GM21528 (cell line): ENCODE results near the gene UBASH3B.
"Not testable (repeated sequence)": the region's sequence is repeated elsewhere in the genome, so short reads cannot be mapped to it uniquely, and the experiment has no call there.

Source experiments
- ATAC-seq: cut with Tn5 transposase; IDR thresholded peaks from one replicate; pipeline ENCODE4 v1.9.1; 2021; ENCODE audit warnings: mild to moderate bottlenecking, moderate library complexity; ENCODE audit not compliant: unreplicated experiment, low FRiP score

UBASH3B gene

DNA sequence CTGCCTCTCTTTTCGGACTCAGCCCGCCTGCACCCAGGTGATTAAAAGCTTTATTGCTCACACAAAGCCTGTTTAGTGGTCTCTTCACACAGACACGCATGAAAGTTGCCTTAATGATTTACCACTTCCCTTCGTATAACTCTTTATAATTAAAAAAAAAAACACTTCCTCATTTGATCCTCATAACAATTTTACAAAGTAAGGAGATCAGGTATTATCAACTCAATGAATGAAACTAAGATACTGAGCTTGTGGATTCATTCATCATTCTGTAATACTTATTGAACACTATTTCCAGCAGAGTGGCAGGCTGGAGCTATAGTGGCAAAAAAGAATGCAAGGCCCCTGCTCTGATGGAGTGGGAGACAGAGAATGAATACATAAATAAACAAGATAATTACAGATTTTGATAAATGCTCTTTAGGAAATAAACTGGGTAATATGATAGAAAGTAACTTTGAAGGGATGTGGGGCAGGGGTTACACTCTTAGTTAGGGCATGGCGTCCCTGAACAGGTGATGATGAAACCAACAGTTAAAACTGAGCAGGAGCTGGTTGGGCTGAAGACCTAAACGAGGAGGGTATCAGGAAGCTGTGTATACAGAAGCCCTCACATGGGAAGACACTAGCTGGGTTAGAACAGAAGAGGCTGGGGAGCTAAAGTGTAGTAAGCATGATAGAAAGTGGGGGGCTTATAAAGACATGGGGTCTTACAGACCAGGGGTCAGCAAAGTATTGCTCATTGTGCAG lies 177.4 kb downstream of the UBASH3B start:
- no peak for ATAC-seq

DNA sequence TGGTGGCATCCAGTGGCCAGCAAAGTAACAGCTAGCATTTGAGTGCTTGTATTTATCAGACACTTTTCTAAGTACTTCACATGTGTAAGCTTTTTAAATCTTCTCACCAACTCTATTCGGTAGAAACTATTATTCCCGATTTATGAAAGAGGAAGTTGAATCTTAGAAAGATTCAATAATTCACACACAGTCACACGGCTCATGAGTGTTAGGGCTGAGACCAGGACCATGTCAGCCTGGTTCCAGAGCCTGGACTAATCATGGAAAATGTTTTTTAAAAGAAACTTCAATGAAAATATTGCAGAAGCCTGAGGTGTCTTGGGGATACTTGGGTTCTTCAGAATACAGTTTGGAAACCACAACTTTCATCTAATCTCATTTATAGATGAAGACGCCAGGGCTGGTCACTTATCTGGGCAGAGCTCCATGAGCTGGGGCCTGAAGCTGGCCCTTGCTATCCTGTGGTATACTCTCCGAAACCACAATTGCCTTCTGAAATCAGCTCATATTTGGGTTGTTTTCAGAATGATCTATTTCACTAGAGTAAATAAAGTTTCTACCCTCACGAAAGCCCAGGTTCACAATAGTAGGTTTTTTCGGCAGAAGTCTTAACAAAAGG lies 178.4 kb downstream of the UBASH3B start:
- no peak for ATAC-seq

DNA sequence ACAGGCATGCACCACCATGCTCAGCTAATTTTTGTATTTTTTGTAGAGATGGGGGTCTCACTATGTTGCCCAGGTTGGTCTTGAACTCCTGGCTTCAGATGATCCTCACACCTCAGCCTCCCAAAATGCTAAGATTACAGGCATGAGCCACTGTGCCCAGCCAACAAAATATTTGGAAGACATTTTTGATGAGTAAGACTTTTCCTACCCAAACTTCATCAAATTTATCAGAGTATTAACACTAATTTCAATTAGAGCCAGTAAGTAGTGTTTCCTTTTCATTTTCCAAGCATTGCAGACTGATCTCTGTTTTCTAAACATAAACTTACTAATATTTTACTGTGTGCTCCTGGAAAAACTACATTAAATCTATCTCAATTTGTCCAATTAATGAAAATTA lies 181.4 kb downstream of the UBASH3B start:
- ATAC-seq = no peak

DNA sequence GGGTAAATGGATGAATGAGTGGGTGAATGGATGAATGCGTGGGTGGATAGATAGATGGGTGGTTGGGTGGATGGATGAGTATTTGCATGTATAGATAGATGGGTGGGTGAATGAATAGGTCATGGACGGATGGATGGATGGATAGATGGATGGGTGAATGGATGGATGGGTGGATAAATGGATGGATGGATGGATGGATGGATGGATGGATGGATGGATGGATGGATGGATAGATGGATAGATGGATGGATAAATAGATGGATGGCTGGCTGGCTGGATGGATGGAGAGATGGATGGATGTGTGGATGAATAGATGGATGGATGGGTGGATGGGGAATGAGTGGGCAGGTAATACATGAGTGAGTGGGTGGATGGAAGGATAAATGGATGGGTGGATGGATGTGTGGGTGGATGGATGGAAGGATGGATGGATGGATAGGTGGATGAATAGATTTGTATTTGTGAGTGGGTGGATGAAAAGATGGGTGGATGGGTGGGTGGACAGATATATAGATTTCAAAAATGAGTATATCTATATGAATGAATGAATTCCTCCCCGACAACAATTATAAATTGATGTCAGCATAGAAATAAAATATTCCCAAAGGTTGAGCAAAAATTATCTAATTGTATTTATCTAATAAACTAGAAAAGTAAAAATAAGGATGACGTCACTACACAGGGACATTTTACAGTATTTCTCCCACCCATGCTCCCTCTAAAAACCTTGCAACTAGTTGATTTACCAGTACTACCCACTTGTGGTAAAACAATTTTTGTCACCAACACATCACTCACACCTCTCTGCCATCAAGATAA lies 182.2 kb downstream of the UBASH3B start:
- ATAC-seq = no peak

DNA sequence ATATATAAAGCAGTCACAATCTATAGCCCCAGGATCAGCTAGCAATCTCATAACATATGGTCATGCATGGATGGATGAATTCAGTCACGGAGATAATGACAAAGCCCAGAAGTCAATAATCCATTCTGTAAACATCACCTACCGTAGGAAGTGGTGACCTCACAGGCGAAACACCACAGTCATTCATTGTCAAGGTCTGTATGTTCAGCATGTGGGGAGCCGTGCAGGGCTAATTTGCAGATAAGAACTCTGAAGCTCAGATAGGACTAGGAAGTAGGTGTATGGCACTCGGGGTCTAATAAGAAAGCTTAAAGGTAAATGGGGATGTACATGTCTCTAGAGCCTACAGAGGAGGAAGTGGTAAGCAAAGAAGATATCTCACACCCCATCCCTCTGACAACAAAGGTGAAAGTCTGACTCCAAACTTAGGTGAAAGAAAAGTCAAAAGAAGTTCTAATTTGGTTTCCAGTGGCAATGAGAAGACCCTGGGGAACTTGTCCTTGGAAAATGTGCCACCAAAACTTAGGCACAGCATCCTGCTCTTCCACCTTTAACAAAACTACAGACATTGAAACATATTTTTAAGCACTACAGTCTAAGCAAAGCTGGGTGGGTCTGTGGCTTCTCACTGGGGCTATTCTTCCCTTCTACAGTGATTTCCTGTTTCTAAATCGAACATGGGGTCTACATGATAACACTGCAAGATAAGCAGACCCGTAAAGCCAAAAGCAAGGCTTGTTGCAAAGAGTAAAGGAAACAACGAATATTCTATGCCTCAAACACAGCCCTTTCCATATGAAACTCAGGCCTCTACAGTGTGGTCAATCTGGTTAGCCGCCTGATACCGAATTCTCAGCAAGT lies 188.0 kb downstream of the UBASH3B start:
- peak; percentile 70 for ATAC-seq

DNA sequence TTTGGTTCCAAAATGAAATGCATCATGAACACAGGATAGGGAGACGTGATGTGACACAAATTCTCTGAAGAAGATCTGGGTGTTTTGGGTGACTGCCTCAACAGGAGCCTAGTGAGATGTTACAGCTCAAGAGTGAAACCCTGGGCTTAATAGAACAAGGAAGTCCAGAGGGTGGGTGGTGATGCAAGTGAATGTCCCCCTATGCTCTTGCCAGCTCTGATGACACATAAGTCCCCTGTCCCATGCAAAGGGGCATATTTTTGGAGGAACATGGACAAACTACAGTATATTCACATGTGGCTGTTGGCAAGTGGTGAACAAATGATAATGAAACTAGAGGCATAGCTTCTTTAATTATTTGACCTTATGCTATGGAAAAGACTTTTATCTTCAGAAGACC lies 191.9 kb downstream of the UBASH3B start:
- ATAC-seq = no peak

DNA sequence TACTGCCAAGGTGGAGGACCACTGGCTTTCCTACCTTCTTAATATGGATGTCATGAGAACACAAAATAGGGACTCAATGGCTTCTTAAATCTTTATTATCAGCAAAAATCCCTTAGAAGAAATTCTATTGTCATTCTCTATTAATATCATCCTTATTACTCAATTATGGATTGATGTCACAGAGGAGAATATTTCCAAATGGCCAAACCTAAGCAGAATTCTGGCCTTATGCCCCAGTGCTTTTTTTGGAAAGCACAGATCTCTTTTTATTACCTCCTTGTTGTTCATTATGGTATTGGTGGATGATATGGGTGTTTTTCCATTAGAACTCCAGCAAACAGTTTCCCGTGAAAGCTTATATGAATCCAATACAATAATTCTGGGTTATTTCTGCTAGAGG lies 192.7 kb downstream of the UBASH3B start:
- ATAC-seq = no peak

DNA sequence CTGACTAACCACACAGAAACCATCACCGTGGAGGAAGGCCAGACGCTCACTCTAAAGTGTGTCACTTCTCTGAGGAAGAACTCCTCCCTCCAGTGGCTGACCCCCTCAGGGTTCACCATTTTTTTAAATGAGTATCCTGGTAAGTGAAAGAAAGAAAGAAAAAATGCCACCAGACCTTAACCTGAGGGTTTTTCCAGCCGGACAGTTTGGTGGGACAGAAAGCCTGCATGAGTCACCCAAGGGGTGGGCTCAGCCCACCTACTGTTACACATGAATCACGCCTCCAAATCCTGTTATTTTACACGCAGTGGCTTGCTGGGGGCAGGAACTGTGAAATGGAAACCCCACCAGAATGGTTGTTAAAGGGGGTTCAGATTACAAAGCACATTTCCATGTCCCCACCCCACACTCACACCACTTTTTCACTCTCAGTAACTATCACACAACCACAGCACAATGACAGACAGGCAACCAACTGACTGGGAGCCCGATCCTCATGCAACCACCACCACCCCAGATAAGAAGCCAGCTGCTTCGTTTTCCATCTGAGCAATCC lies 194.6 kb downstream of the UBASH3B start:
- ATAC-seq = no peak

DNA sequence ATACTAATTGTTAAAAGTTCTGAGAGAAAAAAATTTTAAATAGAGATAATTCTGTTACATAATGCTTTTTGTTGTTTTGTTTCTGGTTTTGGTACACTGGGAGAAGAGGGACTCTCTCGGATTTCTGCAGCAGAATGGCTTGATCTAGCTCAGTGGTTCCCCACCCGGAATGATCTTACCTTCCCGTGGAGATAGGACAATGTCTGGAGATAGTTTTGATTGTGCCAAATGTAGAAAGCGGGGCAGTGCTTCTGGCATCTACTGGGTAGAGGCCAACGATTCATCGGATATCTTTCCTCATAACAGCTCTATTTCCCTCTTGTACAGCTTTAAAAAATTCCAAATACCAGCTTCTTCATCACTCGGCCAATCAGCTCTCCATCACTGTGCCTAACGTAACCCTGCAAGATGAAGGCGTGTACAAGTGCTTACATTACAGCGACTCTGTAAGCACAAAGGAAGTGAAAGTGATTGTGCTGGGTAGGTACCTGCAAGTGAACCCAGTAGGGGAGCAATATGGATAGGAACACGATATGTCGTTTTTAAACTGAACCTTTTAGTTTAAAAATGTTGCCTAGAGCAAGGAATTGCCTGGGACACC lies 195.9 kb downstream of the UBASH3B start:
- peak; percentile 61 for ATAC-seq

DNA sequence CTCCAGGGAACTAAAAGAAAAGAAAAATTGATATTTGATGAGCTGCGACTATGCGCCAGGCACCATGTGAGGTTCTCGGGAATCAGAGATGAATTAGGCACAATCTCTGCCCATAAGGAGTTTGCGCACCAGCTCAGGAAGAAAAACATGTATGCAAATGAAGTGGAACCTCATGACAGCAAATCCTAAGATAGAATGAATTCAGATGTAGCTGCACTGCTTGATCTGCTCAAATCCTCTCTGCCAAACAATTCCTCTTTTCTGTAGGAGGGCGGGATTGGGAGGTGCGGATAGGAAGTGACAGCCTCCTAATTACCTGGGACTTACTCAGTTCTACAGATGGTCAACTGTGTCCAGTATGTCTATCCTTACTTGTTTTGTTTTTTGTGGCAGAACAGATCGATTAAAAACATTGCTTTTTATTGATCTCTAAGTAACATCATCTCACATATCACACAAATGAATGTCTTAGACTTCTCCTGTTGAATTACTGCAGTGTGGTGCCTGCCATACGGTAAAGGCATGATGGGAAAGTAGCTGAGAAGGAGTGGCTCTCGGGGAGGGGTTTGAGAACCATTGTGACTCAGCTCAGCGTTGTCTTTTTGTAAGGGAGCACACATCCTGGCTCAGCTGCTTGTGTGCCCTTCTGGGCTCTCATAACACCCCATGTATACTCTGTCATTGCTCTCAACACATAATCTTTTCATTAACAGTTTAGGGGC lies 196.7 kb downstream of the UBASH3B start:
- ATAC-seq = no peak

DNA sequence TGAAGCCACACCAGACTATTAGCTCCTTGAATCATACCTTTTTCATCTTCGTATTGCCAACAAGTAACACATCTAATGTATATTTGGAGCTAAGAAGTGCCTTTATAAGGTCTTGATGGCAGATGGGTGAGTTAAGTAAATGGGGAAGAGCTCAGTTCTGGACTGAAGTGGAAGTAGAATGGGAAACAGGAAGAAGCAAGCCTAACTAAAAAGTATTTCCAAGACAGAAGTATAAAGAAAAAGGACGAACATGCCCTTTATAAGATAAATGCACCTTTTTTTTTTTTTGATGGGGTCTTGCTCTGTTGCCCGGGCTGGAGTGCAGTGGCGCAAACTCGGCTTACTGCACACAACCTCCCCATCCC lies 197.3 kb downstream of the UBASH3B start:
- ATAC-seq = no peak

DNA sequence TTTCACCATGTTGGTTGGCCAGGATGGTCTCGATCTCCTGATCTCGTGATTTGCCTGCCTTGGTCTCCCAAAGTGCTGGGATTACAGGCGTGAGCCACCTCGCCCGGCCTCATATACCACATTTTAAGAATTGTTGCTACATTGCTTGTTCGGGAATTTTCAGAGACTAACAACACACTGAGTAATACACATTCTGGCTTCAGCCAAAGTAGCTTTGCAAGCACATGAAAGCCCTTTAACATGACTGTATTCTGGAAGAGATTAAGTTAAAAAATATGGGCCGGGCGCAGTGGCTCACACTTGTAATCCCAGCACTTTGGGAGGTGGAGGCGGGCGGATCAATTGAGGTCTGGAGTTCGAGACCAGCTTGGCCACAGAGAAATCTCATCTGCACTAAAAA lies 197.7 kb downstream of the UBASH3B start:
- ATAC-seq = no peak

DNA sequence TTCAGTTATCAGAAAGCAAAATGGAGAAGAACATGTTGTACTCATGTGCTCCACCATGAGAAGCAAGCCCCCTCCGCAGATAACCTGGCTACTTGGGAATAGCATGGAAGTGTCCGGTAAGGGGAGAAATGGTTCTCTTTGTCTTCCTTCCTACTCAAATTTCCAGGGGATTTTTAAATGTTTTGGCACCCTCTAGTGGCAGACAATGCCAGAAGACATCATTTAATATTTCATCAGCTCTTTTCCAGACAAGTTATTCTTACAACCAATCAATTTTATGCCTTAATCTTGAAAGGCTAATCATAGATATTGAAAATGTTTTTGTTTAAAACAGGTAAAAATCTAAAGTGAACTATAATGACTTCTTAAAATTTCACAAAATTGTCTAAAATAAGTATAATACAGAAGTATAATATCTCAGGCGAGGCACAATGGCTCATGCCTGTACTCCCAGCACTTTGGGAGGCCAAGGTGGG lies 198.5 kb downstream of the UBASH3B start:
- no peak for ATAC-seq

DNA sequence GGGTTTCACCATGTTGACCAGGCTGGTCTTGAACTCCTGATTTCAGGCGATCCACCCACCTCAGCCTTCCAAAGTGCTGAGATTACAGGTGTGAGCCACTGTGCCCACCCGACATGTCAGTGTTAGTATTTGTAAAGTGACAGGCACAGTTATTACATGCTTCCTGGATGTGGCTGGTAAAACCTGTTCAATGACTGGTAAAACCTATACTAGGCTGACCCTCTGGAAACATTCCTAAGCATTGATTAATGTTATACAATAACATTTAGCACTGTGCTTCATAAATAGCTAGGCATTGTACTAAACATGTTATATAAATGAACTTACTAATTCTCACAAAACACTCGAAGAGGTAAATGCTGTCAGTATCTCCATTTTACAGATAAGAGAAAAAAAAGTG lies 206.1 kb downstream of the UBASH3B start:
- ATAC-seq = no peak

DNA sequence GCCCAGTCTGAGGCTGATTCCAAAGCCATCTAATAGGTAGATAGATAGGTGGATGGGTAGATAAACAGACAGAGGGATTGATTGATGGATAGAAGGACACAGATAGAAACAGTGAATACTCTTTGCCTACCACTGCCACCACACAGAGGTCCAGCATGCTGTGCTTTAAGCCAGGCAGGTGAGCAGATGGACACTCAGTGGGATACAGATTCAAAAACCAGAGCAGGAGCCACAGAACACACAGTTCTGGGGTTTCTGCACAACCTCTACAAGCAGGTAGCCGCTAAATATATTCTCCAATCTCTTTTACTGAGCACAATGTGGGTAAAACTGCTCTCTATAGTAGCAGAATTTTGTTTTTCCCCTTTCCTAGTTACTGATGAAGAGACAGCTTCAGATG lies 206.6 kb downstream of the UBASH3B start:
- no peak for ATAC-seq

DNA sequence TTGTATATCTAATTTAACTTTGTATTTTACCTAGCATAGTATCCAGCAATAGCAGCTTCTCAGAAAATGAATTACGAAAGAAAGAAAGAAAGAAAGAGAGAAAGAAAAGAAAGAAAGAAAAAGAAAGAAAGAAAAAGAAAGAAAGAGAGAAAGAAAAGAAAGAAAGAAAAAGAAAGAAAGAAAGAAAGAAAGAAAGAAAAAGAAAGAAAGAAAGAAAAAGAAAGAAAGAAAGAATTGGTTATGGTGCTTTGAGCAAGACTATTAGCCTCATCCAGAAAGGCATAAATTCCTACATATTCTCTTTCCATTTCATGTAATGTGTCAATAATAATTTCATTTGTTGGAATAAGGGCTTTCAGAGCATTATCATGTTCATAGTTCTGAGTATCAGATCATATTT lies 207.6 kb downstream of the UBASH3B start:
- ATAC-seq = not testable (repeated sequence)

DNA sequence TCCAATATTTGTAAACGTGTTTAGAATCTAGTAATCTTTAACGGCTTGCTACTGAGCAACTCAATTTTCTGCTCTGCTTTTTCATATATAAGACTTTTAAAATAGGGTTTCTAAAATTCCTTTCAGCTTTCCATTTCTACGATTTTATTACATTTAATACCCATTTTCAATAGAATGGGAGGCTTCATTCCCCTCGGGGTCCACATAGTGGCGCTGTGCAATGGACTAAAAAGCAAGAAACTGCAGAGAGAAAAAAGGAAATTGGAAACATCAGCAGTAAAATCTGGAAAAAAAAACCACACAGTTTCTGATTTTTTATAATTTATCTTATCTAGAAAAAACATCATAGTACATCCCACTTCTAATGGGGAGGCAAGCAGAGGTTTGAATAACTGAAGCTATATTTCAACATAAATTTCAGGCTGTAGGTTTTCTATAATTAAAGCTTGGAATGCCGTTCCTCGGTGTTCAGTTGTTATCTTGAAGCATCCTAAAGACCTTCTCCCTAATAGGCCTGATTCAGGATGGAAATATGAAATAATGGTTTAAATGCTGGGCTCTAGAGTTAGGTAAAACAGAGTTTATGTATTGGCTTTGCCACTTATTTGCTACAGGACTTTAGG lies 208.3 kb downstream of the UBASH3B start:
- no peak for ATAC-seq
